ENCODE results near the gene ABI3BP.

Gene ABI3BP

DNA sequence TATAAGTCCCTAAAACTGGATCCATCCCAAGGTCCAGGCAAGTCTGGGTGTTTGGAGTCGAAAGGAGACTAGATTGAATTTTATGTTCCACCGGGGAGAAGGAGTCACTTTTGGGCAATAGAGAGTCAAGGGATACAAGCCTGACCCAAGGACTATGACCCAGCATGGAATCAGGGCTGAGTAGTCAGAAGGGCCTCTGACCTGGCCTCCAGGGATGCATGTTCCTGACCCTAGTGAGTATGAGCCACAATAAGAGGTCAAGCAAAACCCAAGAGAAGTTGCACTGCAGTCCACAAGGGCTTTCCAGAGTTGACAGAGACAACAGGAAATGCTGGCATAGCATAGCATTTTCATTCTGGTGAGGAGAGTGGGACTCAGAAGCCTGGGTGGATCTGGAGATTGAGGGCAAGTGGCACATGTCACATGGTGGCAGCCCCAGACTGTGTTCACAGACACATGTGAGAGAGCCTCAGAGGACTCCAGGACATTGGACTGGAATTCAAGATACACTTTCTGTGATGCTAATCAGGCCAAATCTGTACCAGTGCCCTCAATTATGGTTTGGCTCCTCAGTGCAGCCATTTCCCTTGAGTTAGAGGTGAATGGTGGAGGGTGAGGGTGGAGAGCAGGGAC lies 217.0 kb downstream of the ABI3BP start:
- no peak overlapping the region for H2BK5ac ChIP-seq (ENCODE audit: low read depth, low read length, poor library complexity)
- no peak overlapping the region for H3K9ac ChIP-seq (ENCODE audit: low read length)
- peaks cover 2% of the 10 kb centered on the region for H3K9me3 ChIP-seq (ENCODE audit: insufficient read depth, low read depth, low read length)
- H3K14ac ChIP-seq (ENCODE audit: low read length), result no peak overlapping the region
- no peaks in the 10 kb centered on the region for H3K79me1 ChIP-seq (ENCODE audit: low read length)
- no peak overlapping the region for H4K8ac ChIP-seq (ENCODE audit: low read depth, low read length)
- no peak overlapping the region for H2BK12ac ChIP-seq (ENCODE audit: low read length)
- no peaks in the 10 kb centered on the region for H3K79me2 ChIP-seq (ENCODE audit: control insufficient read depth, insufficient read depth, low read length, poor library complexity)
- H3K4me3 ChIP-seq (ENCODE audit: low read depth, low read length), result no peak overlapping the region
- no peak overlapping the region for H3K18ac ChIP-seq (ENCODE audit: low read length)
- H4K91ac ChIP-seq (ENCODE audit: low read depth, low read length), result no peak overlapping the region
- H4K12ac ChIP-seq (ENCODE audit: low read depth, low read length), result no peak overlapping the region
- no peak for DNase-seq
- H3K4me2 ChIP-seq (ENCODE audit: low read length), result no peak overlapping the region
- H3K27ac ChIP-seq (ENCODE audit: low read depth, low read length), result no peak overlapping the region
- H3K27me3 ChIP-seq (ENCODE audit: insufficient read depth, low read length), result no peaks in the 10 kb centered on the region
- H3K36me3 ChIP-seq (ENCODE audit: control insufficient read depth in 1 of 2, insufficient read depth in 2 of 2, low read length in 2 of 2), result no peaks in the 10 kb centered on the region
- no peak overlapping the region for H2BK120ac ChIP-seq (ENCODE audit: insufficient read depth, low read length, poor library complexity)
- no peak overlapping the region for H3K23ac ChIP-seq (ENCODE audit: low read length)
- no peak overlapping the region for H2AK5ac ChIP-seq (ENCODE audit: low read length)
- H2AFZ ChIP-seq (ENCODE audit: insufficient read depth, low read length, poor library complexity), result no peak overlapping the region
- no peaks in the 10 kb centered on the region for H3K4me1 ChIP-seq (ENCODE audit: control insufficient read depth in 1 of 2, insufficient read depth in 2 of 2, low read length in 2 of 2)
- H3K4ac ChIP-seq (ENCODE audit: low read depth, low read length), result no peak overlapping the region
- no CpG with 5 or more reads among the region's 2 CpGs for WGBS (ENCODE audit: extremely low coverage, insufficient coverage, insufficient read length)

DNA sequence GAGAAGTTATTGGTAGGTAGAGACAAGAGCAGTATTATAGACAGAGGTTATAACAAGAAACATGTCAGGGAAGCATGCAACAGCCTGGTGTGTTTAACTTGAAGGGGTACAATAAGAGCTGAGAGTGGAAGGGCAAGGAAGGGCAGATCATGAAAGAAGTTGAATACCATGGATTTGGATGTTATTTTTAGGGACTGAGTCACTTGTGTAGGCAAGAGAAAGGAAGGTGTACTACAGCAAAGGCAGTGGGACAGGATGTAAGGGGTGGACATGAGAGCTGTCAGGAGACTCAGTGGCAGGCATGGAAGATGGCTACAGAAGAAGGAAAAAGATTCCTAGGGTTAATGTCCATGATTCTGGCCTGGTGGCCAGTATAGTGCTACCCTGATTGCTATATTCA lies 217.6 kb downstream of the ABI3BP start:
- no peaks in the 10 kb centered on the region for H3K36me3 ChIP-seq (ENCODE audit: control insufficient read depth in 1 of 2, insufficient read depth in 2 of 2, low read length in 2 of 2)
- no peaks in the 10 kb centered on the region for H3K79me2 ChIP-seq (ENCODE audit: control insufficient read depth, insufficient read depth, low read length, poor library complexity)
- H3K9me3 ChIP-seq (ENCODE audit: insufficient read depth, low read depth, low read length), result peaks cover 2% of the 10 kb centered on the region
- H3K18ac ChIP-seq (ENCODE audit: low read length), result no peak overlapping the region
- H2BK12ac ChIP-seq (ENCODE audit: low read length), result no peak overlapping the region
- H4K91ac ChIP-seq (ENCODE audit: low read depth, low read length), result no peak overlapping the region
- no peak overlapping the region for H3K14ac ChIP-seq (ENCODE audit: low read length)
- H3K4me1 ChIP-seq (ENCODE audit: control insufficient read depth in 1 of 2, insufficient read depth in 2 of 2, low read length in 2 of 2), result no peaks in the 10 kb centered on the region
- no peak overlapping the region for H3K23ac ChIP-seq (ENCODE audit: low read length)
- no peak overlapping the region for H2AFZ ChIP-seq (ENCODE audit: insufficient read depth, low read length, poor library complexity)
- H3K9ac ChIP-seq (ENCODE audit: low read length), result no peak overlapping the region
- H4K8ac ChIP-seq (ENCODE audit: low read depth, low read length), result no peak overlapping the region
- H3K4ac ChIP-seq (ENCODE audit: low read depth, low read length), result no peak overlapping the region
- no peak overlapping the region for H3K27ac ChIP-seq (ENCODE audit: low read depth, low read length)
- no peak overlapping the region for H3K4me3 ChIP-seq (ENCODE audit: low read depth, low read length)
- no peak overlapping the region for H2BK5ac ChIP-seq (ENCODE audit: low read depth, low read length, poor library complexity)
- no peaks in the 10 kb centered on the region for H3K27me3 ChIP-seq (ENCODE audit: insufficient read depth, low read length)
- H2BK120ac ChIP-seq (ENCODE audit: insufficient read depth, low read length, poor library complexity), result no peak overlapping the region
- H3K79me1 ChIP-seq (ENCODE audit: low read length), result no peaks in the 10 kb centered on the region
- H4K12ac ChIP-seq (ENCODE audit: low read depth, low read length), result no peak overlapping the region
- H2AK5ac ChIP-seq (ENCODE audit: low read length), result no peak overlapping the region
- no peak for DNase-seq
- no peak overlapping the region for H3K4me2 ChIP-seq (ENCODE audit: low read length)

DNA sequence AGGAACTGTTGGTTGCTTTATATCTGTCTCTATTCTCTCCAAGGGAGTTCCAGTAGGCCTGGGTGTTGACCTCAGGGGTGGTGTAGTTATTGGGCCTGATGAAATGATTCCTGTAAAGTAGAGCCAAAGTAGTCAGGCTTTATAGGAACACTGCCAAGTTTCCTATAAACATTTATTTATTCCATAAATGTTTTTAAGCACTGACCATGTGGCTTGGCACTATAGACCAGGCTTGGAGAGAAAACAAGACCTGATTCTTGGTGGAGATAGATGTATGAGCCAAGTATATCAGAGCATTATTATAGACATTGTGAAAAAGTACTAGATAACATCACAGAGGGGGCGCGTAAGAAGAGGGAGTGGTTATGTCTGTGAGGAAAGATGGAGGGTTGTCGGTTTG lies 218.0 kb downstream of the ABI3BP start:
- Histone ChIP-seq H3K4me3 (ENCODE audit: low read depth, low read length) (no peak overlapping the region), H3K79me2 (ENCODE audit: control insufficient read depth, insufficient read depth, low read length, poor library complexity) (no peaks in the 10 kb centered on the region), H2BK12ac (ENCODE audit: low read length) (no peak overlapping the region), H3K27me3 (ENCODE audit: insufficient read depth, low read length) (no peaks in the 10 kb centered on the region), H3K4ac (ENCODE audit: low read depth, low read length) (no peak overlapping the region), H3K27ac (ENCODE audit: low read depth, low read length) (no peak overlapping the region), H4K12ac (ENCODE audit: low read depth, low read length) (no peak overlapping the region), H3K4me2 (ENCODE audit: low read length) (no peak overlapping the region), H3K9me3 (ENCODE audit: insufficient read depth, low read depth, low read length) (peaks cover 2% of the 10 kb centered on the region), H2AFZ (ENCODE audit: insufficient read depth, low read length, poor library complexity) (no peak overlapping the region), H2BK120ac (ENCODE audit: insufficient read depth, low read length, poor library complexity) (no peak overlapping the region), H3K79me1 (ENCODE audit: low read length) (no peaks in the 10 kb centered on the region), H3K14ac (ENCODE audit: low read length) (no peak overlapping the region), H4K8ac (ENCODE audit: low read depth, low read length) (no peak overlapping the region), H2BK5ac (ENCODE audit: low read depth, low read length, poor library complexity) (no peak overlapping the region), H3K36me3 (ENCODE audit: control insufficient read depth in 1 of 2, insufficient read depth in 2 of 2, low read length in 2 of 2) (no peaks in the 10 kb centered on the region), H3K18ac (ENCODE audit: low read length) (no peak overlapping the region), H2AK5ac (ENCODE audit: low read length) (no peak overlapping the region), H4K91ac (ENCODE audit: low read depth, low read length) (no peak overlapping the region), H3K4me1 (ENCODE audit: control insufficient read depth in 1 of 2, insufficient read depth in 2 of 2, low read length in 2 of 2) (no peaks in the 10 kb centered on the region), H3K23ac (ENCODE audit: low read length) (no peak overlapping the region), H3K9ac (ENCODE audit: low read length) (no peak overlapping the region)
- no peak for DNase-seq
- no CpG with 5 or more reads among the region's 3 CpGs for WGBS (ENCODE audit: extremely low coverage, insufficient coverage, insufficient read length)

DNA sequence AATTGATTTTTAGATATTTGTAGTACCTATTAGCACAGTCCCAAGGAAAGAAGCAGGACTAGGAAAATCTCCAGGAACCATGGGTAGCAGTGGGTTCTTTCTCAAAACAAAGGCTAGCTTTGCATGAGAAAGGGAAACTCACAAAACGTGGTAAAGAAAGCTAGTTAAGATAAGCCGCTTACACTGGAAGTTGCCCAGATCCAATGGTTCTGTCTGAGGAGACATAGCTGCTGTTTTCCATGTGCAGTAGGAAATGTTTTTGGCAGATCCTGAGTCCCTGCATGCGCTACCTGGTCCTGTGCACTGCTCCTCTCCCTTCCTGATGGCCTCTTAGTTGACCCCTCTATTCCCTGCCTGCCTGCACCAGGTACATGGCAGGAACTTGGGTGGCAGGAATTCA lies 223.5 kb downstream of the ABI3BP start:
- H4K91ac ChIP-seq (ENCODE audit: low read depth, low read length), result no peak overlapping the region
- no peaks in the 10 kb centered on the region for H3K79me2 ChIP-seq (ENCODE audit: control insufficient read depth, insufficient read depth, low read length, poor library complexity)
- H2BK12ac ChIP-seq (ENCODE audit: low read length), result no peak overlapping the region
- H3K4me2 ChIP-seq (ENCODE audit: low read length), result no peak overlapping the region
- no peak overlapping the region for H3K4ac ChIP-seq (ENCODE audit: low read depth, low read length)
- H3K36me3 ChIP-seq (ENCODE audit: control insufficient read depth in 1 of 2, insufficient read depth in 2 of 2, low read length in 2 of 2), result no peaks in the 10 kb centered on the region
- H4K12ac ChIP-seq (ENCODE audit: low read depth, low read length), result no peak overlapping the region
- no peak overlapping the region for H2AFZ ChIP-seq (ENCODE audit: insufficient read depth, low read length, poor library complexity)
- H3K27me3 ChIP-seq (ENCODE audit: insufficient read depth, low read length), result no peaks in the 10 kb centered on the region
- no peaks in the 10 kb centered on the region for H3K79me1 ChIP-seq (ENCODE audit: low read length)
- H3K23ac ChIP-seq (ENCODE audit: low read length), result no peak overlapping the region
- no peak overlapping the region for H4K8ac ChIP-seq (ENCODE audit: low read depth, low read length)
- no peak overlapping the region for H3K27ac ChIP-seq (ENCODE audit: low read depth, low read length)
- no peak overlapping the region for H2BK5ac ChIP-seq (ENCODE audit: low read depth, low read length, poor library complexity)
- no peak overlapping the region for H3K18ac ChIP-seq (ENCODE audit: low read length)
- no peak for DNase-seq
- H2BK120ac ChIP-seq (ENCODE audit: insufficient read depth, low read length, poor library complexity), result no peak overlapping the region
- H3K4me1 ChIP-seq (ENCODE audit: control insufficient read depth in 1 of 2, insufficient read depth in 2 of 2, low read length in 2 of 2), result no peaks in the 10 kb centered on the region
- H3K4me3 ChIP-seq (ENCODE audit: low read depth, low read length), result no peak overlapping the region
- no peak overlapping the region for H3K14ac ChIP-seq (ENCODE audit: low read length)
- H3K9me3 ChIP-seq (ENCODE audit: insufficient read depth, low read depth, low read length), result no peaks in the 10 kb centered on the region
- no peak overlapping the region for H3K9ac ChIP-seq (ENCODE audit: low read length)
- no CpG with 5 or more reads among the region's 3 CpGs for WGBS (ENCODE audit: extremely low coverage, insufficient coverage, insufficient read length)
- H2AK5ac ChIP-seq (ENCODE audit: low read length), result no peak overlapping the region

All from trophoblast cell (in vitro differentiated cells and primary cell).